IPS-18a (cell line): ENCODE data around the gene GAPDH.
"Not testable (repeated sequence)": the region's sequence is repeated elsewhere in the genome, so short reads cannot be mapped to it uniquely, and the experiment has no call there.

Source experiments
- H3K27ac ChIP-seq: one replicate; pipeline ENCODE4 v1.5.1; 2013; ENCODE audit warnings: low read length
- H3K27me3 ChIP-seq: one replicate; pipeline ENCODE4 v1.6.1; 2013; ENCODE audit warnings: mild to moderate bottlenecking, low read length; ENCODE audit not compliant: control insufficient read depth, insufficient read depth
- H3K36me3 ChIP-seq: one replicate; pipeline ENCODE4 v1.6.1; 2013; ENCODE audit warnings: low read depth, low read length; ENCODE audit not compliant: control insufficient read depth
- H3K4me1 ChIP-seq: one replicate; pipeline ENCODE4 v1.6.1; 2013; ENCODE audit warnings: low read depth, low read length; ENCODE audit not compliant: control insufficient read depth
- H3K4me3 ChIP-seq: one replicate; pipeline ENCODE4 v1.5.1; 2013; ENCODE audit warnings: low read length
- H3K9ac ChIP-seq: one replicate; pipeline ENCODE4 v1.6.1; 2013; ENCODE audit warnings: mild to moderate bottlenecking, low read length, moderate library complexity
- H3K9me3 ChIP-seq: one replicate; pipeline ENCODE4 v1.6.1; 2013; ENCODE audit warnings: low read depth, low read length; ENCODE audit not compliant: control insufficient read depth

Gene GAPDH

GRCh38 chr12:6533923-6534694, at the start of gene GAPDH:
TSS of gene GAPDH (plus strand) at chr12:6534517. CDS start at chr12:6534833, 316 bp downstream.
- H3K9ac ChIP-seq = peak within 1 kb of the TSS; percentile 99
- H3K27me3 ChIP-seq = no peaks in the 10 kb centered on the region
- H3K4me1 ChIP-seq = peaks cover 18% of the 10 kb centered on the region
- no peaks in the 10 kb centered on the region for H3K9me3 ChIP-seq
- peak within 1 kb of the TSS; percentile 99 for H3K4me3 ChIP-seq
- peak within 1 kb of the TSS; percentile 96 for H3K27ac ChIP-seq
- peaks cover 66% of the 10 kb centered on the region for H3K36me3 ChIP-seq

- Histone ChIP-seq H3K9me3 (no peaks in the 10 kb centered on the region), H3K4me1 (peaks cover 3% of the 10 kb centered on the region), H3K9ac (no peak overlapping the region), H3K27me3 (no peaks in the 10 kb centered on the region), H3K27ac (no peak overlapping the region), H3K36me3 (peaks cover 9% of the 10 kb centered on the region), H3K4me3 (no peak overlapping the region)
Measured at GRCh38 chr12:6488240-6488639, 46.1 kb upstream of the GAPDH start.

- peaks cover 3% of the 10 kb centered on the region for H3K4me1 ChIP-seq
- no peak overlapping the region for H3K27ac ChIP-seq
- H3K9me3 ChIP-seq = no peaks in the 10 kb centered on the region
- H3K4me3 ChIP-seq = no peak overlapping the region
- H3K9ac ChIP-seq = no peak overlapping the region
- H3K36me3 ChIP-seq = peaks cover 9% of the 10 kb centered on the region
- no peaks in the 10 kb centered on the region for H3K27me3 ChIP-seq
Measured at GRCh38 chr12:6489449-6489848, 44.9 kb upstream of the GAPDH start.

GRCh38 chr12:6490673-6491072, 43.6 kb upstream of the GAPDH start:
- H3K9me3 ChIP-seq, H3K9ac ChIP-seq, H3K27me3 ChIP-seq, H3K27ac ChIP-seq, H3K4me3 ChIP-seq: not testable (repeated sequence)
- peaks cover 17% of the 10 kb centered on the region for H3K36me3 ChIP-seq
- peaks cover 10% of the 10 kb centered on the region for H3K4me1 ChIP-seq

- H3K27me3 ChIP-seq = no peaks in the 10 kb centered on the region
- H3K4me3 ChIP-seq = peak within 1 kb of the TSS; percentile 93
- peak within 1 kb of the TSS; percentile 92 for H3K9ac ChIP-seq
- no peaks in the 10 kb centered on the region for H3K9me3 ChIP-seq
- peaks cover 10% of the 10 kb centered on the region for H3K4me1 ChIP-seq
- H3K36me3 ChIP-seq = peaks cover 34% of the 10 kb centered on the region
- peak within 1 kb of the TSS; percentile 95 for H3K27ac ChIP-seq
Measured at GRCh38 chr12:6492838-6493496, 41.4 kb upstream of the GAPDH start, which contains the start of gene MRPL51. TSS of gene MRPL51 (minus strand) at chr12:6493262. CDS start at chr12:6493136, 126 bp downstream.

GRCh38 chr12:6493497-6494257, 40.6 kb upstream of the GAPDH start, which contains the start of gene NCAPD2:
TSS of gene NCAPD2 (plus strand) at chr12:6494102. CDS start at chr12:6495099, 997 bp downstream.
- H3K27me3 ChIP-seq = no peaks in the 10 kb centered on the region
- peaks cover 40% of the 10 kb centered on the region for H3K36me3 ChIP-seq
- H3K27ac ChIP-seq = peak within 1 kb of the TSS; percentile 95
- H3K9me3 ChIP-seq = no peaks in the 10 kb centered on the region
- H3K4me1 ChIP-seq = peaks cover 10% of the 10 kb centered on the region
- H3K4me3 ChIP-seq = peak within 1 kb of the TSS; percentile 93
- H3K9ac ChIP-seq = peak within 1 kb of the TSS; percentile 92

- Histone ChIP-seq H3K4me1 (peaks cover 10% of the 10 kb centered on the region), H3K36me3 (peaks cover 46% of the 10 kb centered on the region), H3K27me3 (no peaks in the 10 kb centered on the region), H3K27ac (peak overlapping the region; percentile 88), H3K4me3 (peak overlapping the region; percentile 93), H3K9ac (peak overlapping the region; percentile 81), H3K9me3 (no peaks in the 10 kb centered on the region)
Measured at GRCh38 chr12:6494258-6494743, 40.0 kb upstream of the GAPDH start.

GRCh38 chr12:6494968-6495367, 39.3 kb upstream of the GAPDH start:
- H3K27me3 ChIP-seq = no peaks in the 10 kb centered on the region
- peak overlapping the region; percentile 93 for H3K4me3 ChIP-seq
- peaks cover 51% of the 10 kb centered on the region for H3K36me3 ChIP-seq
- no peak overlapping the region for H3K27ac ChIP-seq
- peaks cover 10% of the 10 kb centered on the region for H3K4me1 ChIP-seq
- H3K9ac ChIP-seq = peak overlapping the region; percentile 81
- H3K9me3 ChIP-seq = no peaks in the 10 kb centered on the region

- H3K36me3 ChIP-seq = peaks cover 54% of the 10 kb centered on the region
- not testable (repeated sequence) for H3K4me3 ChIP-seq, H3K9ac ChIP-seq
Measured at GRCh38 chr12:6497291-6497690, 37.0 kb upstream of the GAPDH start.

GRCh38 chr12:6500466-6500865, 33.9 kb upstream of the GAPDH start:
- no peaks in the 10 kb centered on the region for H3K4me1 ChIP-seq
- H3K9me3 ChIP-seq = no peaks in the 10 kb centered on the region
- H3K27me3 ChIP-seq = no peaks in the 10 kb centered on the region
- H3K27ac ChIP-seq = no peak overlapping the region
- peaks cover 62% of the 10 kb centered on the region for H3K36me3 ChIP-seq
- no peak overlapping the region for H3K9ac ChIP-seq
- H3K4me3 ChIP-seq = no peak overlapping the region

More at GRCh38 chr12:6497291-6497690, 37.0 kb upstream of the GAPDH start:
- not testable (repeated sequence) for H3K27ac ChIP-seq, H3K9me3 ChIP-seq, H3K4me1 ChIP-seq, H3K27me3 ChIP-seq
